IPS-NIHi7 (cell line): ENCODE data around the gene TSC1.

Experiments used
- DNase-seq: peaks from one replicate; pipeline ENCODE4 v3.0.0; 2012; ENCODE audit warnings: mixed read lengths; ENCODE audit errors: extremely low spot score

TSC1 gene

DNA sequence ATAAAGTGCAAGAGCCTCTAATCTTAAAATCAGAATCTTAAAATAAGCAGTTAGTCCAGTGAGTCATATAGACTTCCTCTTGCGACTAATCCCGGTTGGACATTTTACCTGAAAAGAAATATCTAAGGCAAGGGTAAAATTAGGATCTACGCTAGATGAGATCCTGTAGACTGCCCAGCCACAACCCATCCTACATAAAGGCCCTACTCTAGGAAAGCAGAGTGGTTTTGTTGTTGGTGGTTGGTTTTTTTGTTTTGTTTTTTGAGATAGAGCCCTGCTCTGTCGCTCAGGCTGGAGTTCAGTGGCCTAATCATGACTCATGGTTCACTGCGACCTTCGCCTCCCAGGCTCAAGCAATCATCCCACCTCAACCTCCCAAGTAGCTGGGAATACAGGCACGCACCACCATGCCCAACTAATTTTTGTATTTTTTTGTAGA, 6.9 kb downstream of the TSC1 start:
- DNase-seq: no peak

GRCh38 chr9:132935026-132935425, 9.4 kb downstream of the TSC1 start:
- no peak for DNase-seq

DNA sequence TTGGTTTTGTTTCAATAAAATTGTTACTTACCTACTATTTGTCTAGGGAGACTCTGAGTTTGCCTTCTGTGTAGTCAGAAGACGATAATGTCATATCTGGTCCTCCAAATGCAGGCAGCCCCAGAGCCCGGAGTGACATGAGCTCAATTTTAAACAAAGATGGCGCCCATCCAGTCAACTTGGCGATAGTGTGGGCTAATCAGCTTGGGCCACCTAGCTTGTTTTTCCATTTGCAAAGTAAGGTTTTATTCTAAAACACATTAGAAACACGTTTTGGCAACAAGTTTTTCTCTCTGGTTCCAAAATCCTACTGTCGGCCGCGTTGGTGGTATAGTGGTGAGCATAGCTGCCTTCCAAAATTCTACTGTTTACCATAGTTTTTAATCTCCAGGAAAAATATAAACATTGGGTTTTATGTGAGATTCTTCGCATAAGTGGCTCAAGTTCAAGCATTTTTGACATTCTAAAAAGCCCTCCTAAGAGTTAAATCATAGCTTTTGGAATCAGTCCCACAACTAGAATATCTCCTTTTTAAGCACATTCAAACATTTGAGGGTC, 13.2 kb downstream of the TSC1 start:
- DNase-seq: no peak

- no peak for DNase-seq
These were observed 16.7 kb downstream of the TSC1 start for GRCh38 chr9:132927704-132928103.

- no peak for DNase-seq
These were observed 21.0 kb downstream of the TSC1 start for GRCh38 chr9:132923346-132923902.

- DNase-seq: no peak
These were observed 24.7 kb downstream of the TSC1 start for GRCh38 chr9:132919614-132920268.

DNA sequence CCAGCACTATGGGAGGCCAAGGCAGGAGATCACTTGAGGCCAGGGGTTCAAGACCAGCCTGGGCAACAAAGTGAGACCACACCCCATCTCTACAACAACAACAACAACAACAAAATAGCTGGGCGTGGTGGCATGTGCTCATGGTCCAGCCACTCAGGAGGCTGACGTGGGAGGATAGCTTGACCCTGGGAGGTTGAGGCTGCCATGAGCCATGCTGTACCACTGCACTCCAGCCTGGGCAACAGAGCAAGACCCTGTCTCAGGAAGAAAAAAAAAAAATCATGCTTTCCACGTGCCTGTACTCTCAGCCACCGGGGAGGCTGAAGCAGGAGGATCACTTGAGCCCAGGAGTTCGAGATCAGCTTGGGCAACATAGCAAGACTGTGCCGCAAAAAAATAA, 29.5 kb downstream of the TSC1 start:
- no peak for DNase-seq

- DNase-seq: no peak
These were observed 32.3 kb downstream of the TSC1 start for GRCh38 chr9:132912131-132912530.

DNA sequence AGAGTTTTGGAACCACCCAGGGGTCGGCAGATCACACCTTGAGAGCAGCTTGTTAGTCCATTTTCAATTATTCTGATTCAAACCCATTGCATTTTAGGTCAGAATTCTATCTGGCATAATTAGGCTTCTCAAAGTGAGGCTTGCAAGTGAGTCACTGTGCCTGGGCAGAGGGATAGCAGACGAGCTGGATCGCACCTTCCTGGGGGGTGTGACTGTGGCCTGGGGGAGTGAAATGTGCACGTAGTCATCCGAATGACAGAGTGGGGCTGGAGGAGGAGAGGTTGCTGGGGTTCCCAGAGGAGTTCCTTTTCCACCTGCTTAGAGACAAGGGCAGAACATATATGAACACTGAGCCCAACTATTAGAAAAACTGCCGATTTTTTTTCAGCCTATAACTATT, 34.0 kb downstream of the TSC1 start:
- DNase-seq: no peak

- no peak for DNase-seq
These were observed 35.1 kb downstream of the TSC1 start for GRCh38 chr9:132909311-132909710.

DNA sequence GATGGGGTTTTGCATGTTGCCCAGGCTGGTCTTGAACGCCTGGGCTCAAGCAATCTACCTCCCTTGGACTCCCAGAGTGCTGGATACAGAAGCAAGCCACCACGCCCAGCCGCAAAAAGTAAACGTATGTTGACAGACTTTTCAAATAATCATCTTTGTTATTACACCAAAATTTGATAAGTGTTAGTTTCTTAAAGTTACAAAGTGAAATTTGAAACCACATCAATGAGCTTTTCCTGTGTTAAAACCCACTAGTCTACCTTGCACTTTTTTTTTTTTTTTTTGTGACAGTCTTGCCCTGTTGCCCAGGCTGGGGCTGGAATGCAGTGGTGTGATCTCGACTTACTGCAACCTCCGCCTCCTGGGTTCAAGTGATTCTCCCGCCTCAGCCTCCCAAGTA, 35.8 kb downstream of the TSC1 start:
- no peak for DNase-seq

GRCh38 chr9:132905726-132906125, 38.7 kb downstream of the TSC1 start:
- DNase-seq: no peak

DNA sequence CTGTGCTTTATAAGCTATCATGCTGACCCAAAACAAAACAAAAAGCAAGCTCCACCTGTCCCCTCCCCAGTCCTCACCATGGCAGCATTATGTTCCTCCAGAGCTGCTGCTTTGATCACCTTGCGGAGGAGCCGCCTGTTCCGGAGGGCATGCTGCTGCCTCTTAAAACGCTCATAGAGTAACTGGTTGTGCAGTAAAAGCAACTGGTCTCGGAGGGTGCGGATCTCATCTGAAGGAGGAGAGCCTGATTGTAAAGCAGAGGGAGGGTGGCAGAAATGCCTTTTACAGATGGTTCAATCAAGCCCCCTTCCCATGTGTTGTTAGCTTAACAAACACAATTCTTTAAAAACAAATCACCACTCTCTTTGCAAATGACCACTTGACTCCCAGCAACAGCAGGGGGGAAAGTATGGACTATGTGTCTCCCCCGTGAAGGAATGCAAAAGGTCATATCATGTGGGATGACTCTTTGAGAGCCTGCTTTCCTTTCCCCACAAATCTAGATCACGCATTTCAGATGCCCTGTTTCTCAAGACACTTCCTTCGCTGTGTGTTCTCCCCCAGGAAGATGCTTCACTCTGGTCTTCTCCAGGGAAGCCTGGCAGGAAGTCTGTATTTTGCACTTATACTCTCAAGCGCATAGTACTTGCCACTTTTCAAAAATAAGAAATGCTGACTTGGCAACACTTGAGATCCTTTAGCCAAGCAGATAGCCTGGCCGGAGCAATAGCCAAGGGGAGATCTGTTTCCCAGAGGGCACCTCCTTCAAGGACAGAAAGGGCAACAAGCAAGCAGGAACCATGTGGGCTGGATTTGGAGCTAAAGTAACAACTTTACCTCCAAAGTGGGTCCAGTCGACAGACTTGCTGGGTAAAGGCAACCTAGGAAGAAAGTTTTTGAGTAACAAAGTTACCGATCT, 40.6 kb downstream of the TSC1 start:
- peak; percentile 30 for DNase-seq

DNA sequence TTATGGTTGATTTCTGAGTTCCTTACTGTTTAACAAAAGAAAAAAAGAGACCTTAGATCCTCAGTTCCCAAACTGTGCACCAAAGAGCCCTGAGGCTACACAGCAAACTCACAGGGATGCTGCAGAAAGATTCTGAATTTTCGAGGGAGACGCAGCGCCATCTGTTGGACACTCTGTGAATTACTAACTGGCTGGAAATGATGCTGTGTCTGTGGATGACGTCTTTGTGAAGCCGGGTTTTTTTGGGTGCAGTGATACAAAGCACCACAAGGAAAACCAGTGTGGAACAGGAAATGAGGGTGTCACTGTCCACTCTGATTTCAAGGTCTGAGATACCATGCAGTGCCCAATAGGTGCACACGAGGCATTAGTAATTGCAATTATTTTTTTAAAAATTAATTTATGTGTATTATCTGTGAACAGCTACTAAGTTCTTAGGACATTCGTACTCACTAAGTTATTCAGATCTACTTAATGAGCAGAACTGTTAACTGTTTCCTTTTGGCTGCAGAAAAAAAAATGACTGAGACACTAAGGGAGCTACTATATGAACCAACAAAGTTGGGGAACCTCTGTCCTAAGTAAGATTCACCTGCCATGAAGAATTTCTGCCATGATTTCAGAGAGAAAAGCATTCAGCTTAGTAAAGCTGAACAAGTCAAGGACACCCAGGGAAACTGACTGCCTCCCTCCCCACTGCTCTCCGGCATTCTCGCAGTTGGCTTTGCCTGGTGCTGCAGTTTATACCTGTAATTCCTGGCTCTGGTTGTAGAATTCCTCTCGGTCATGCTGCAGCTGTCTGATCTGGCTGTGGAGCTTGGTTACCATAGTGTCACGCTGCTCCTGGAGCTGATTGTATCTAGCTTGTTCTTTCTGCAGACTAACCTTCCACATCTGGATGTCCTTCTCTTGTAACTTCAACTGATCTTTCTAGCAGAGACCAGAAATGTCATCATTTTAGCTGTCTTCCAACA, 42.3 kb downstream of the TSC1 start:
- peak; percentile 88 for DNase-seq

GRCh38 chr9:132898051-132898450, 46.4 kb downstream of the TSC1 start:
- no peak for DNase-seq

DNA sequence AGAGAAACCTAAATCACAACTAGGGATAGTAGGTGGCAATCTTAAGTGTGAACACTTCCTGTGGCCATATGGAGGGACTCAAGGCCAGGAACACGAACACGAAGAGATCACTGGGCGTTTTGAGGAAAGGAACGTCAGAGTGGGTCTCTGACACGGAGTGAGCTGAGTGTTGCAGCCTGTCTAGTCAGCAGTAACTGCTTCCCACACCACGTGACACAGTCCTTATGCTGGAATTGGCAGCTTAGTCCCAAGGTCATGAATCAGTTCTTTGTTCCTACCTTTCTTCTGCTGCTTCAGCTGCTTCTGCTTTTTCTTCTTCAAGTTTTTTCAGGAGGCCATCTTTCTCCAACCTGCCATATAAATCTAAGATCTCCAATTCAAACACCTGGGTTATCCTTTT, 47.5 kb downstream of the TSC1 start:
- DNase-seq: no peak

DNA sequence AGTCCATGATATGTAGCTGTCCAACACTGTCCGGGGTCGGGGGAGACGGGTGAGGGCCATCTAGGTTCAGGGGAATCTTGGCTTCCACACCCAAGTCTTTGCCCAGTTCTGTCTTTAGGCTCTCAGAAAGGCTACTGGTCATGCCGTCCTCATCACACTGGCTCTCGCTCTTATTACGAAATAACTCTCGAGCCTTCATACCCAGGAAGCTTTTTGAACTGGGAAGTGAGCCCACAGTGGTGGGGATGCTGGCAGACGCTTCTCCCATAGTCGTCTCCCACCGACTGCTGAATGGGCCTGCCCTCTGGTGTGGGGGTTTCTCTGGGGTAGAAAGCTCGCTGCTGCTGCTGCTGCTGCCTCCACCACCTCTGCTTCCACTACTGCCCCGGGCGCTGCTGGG, 48.2 kb downstream of the TSC1 start:
- DNase-seq: no peak

- DNase-seq: no peak
These were observed 49.3 kb downstream of the TSC1 start for GRCh38 chr9:132894862-132895835.

- no peak for DNase-seq
These were observed 50.1 kb downstream of the TSC1 start for GRCh38 chr9:132894346-132894745.

DNA sequence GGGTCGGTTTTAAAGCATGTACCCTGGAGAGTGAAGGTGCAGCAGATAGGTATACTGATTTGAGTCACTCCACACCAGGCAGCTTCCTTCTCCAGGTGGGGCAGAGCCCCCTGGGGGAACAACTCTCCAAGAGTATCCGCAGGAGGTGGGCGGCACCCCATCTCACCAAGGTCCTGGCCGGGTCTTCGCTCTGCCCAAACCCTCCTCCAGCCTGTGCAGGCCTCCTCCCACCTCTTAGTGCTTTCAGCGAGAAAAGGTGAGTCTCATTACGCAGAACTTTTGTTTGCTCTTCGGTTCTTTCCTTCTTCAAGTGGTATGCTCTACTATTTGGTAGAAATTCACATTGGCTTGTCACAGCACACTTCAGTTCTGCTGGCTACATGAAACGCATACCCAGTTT, 52.0 kb downstream of the TSC1 start:
- DNase-seq: no peak
